Stomach smooth muscle (tissue), 2 donors: ENCODE measurements around the gene FAM3C.
A peak's percentile ranks its signal among the peaks of the same experiment; 100 is the strongest.

ENCODE experiments used
- H3K27ac ChIP-seq: one replicate; pipeline ENCODE4 v1.7.0; 2013; ENCODE audit warnings: mild to moderate bottlenecking, low read length, inconsistent platforms
- H3K27me3 ChIP-seq, 2 donors: one replicate each; pipeline ENCODE4 v1.7.0; 2013; ENCODE audit warnings: low read length in 2 of 2; ENCODE audit not compliant: insufficient read depth in 2 of 2, control insufficient read depth in 1 of 2
- H3K36me3 ChIP-seq, 2 donors: one replicate each; pipeline ENCODE4 v1.7.0; 2013; ENCODE audit warnings: low read length in 2 of 2; ENCODE audit not compliant: control insufficient read depth in 2 of 2, insufficient read depth in 2 of 2
- H3K4me1 ChIP-seq: one replicate; pipeline ENCODE4 v1.7.0; 2013; ENCODE audit warnings: low read length; ENCODE audit not compliant: control insufficient read depth, insufficient read depth
- H3K4me3 ChIP-seq, 2 donors: one replicate each; pipeline ENCODE4 v1.7.0; 2013; ENCODE audit warnings: low read length in 2 of 2
- H3K9ac ChIP-seq, 2 donors: one replicate each; pipeline ENCODE4 v1.7.0; 2013; ENCODE audit warnings: low read length in 2 of 2, mild to moderate bottlenecking in 1 of 2
- H3K9me3 ChIP-seq, 2 donors: one replicate each; pipeline ENCODE4 v1.7.0; 2013; ENCODE audit warnings: low read length in 2 of 2; ENCODE audit not compliant: control insufficient read depth in 2 of 2
- donor health status: healthy.
- donor health status: Pancreatic carcinoma.

The FAM3C gene

GRCh38 chr7:121410829-121411596 lies 14.9 kb upstream of the FAM3C start:
- Histone ChIP-seq H3K36me3 (no peaks in the 10 kb centered on the region), H3K27ac (no peak overlapping the region), H3K4me1 (no peaks in the 10 kb centered on the region), H3K9me3 (no peaks in the 10 kb centered on the region), H3K9ac (no peak overlapping the region), H3K27me3 (no peaks in the 10 kb centered on the region), H3K4me3 (no peak overlapping the region)

DNA sequence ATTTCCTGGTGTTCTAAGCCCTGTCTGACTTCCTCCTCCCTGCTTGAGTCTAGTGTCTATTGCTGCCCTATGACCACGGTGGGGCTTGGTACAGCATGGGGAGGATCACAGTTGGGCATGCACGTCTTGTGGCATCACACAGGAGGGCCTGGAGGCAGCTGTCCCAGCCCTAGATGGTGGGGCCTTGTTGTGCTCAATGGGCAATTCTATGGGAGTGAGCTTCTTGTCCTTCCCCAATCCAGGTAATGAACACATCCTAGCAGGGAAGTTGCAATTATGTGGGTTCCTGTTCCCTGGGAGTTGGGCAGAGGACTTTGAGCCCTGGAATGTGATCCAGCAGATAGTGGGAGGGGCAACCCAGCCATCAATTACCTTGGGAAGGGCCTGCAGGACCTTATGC lies 10.8 kb upstream of the FAM3C start:
- Histone ChIP-seq H3K4me3 (no peak overlapping the region), H3K27ac (no peak overlapping the region), H3K36me3 (no peaks in the 10 kb centered on the region), H3K9ac (no peak overlapping the region), H3K4me1 (no peaks in the 10 kb centered on the region), H3K27me3 (no peaks in the 10 kb centered on the region), H3K9me3 (no peaks in the 10 kb centered on the region)

GRCh38 chr7:121406461-121406860 lies 10.4 kb upstream of the FAM3C start:
- no peaks in the 10 kb centered on the region for H3K9me3 ChIP-seq
- H3K27ac ChIP-seq: no peak overlapping the region
- H3K9ac ChIP-seq: no peak overlapping the region
- no peak overlapping the region for H3K4me3 ChIP-seq
- H3K36me3 ChIP-seq: no peaks in the 10 kb centered on the region
- H3K4me1 ChIP-seq: no peaks in the 10 kb centered on the region
- H3K27me3 ChIP-seq: no peaks in the 10 kb centered on the region

- Histone ChIP-seq H3K9me3 (no peaks in the 10 kb centered on the region), H3K9ac (no peak overlapping the region), H3K4me3 (no peak overlapping the region), H3K27me3 (no peaks in the 10 kb centered on the region), H3K36me3 (no peaks in the 10 kb centered on the region), H3K4me1 (no peaks in the 10 kb centered on the region), H3K27ac (no peak overlapping the region)
Observed at GRCh38 chr7:121404348-121404747, 8.2 kb upstream of the FAM3C start.

DNA sequence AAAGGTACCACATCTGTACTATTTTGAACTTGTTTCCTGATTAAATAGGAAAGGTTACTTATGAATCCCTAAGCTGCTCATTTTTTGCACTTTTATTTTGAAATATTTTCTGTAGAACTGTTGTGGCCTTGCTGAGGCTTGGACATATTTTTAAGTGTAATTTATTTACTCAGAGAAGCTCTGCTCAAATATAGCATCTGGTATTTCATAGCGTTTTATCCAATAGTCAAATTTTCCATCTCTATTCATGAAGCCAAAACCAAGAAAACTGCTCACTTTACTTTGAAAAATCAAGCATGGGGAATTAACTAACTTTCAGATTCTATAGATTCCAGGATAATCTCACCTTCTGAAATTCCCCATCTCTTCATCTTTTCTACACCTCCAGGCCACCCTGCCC lies 6.6 kb upstream of the FAM3C start:
- no peak overlapping the region for H3K4me3 ChIP-seq
- no peaks in the 10 kb centered on the region for H3K4me1 ChIP-seq
- H3K27me3 ChIP-seq: no peaks in the 10 kb centered on the region
- H3K9ac ChIP-seq: no peak overlapping the region
- no peaks in the 10 kb centered on the region for H3K36me3 ChIP-seq
- H3K9me3 ChIP-seq: no peaks in the 10 kb centered on the region
- H3K27ac ChIP-seq: no peak overlapping the region

GRCh38 chr7:121401896-121402295 lies 5.8 kb upstream of the FAM3C start:
- Histone ChIP-seq H3K9me3 (no peaks in the 10 kb centered on the region), H3K36me3 (no peaks in the 10 kb centered on the region), H3K9ac (no peak overlapping the region), H3K27ac (no peak overlapping the region), H3K4me3 (no peak overlapping the region), H3K4me1 (no peaks in the 10 kb centered on the region), H3K27me3 (no peaks in the 10 kb centered on the region)

DNA sequence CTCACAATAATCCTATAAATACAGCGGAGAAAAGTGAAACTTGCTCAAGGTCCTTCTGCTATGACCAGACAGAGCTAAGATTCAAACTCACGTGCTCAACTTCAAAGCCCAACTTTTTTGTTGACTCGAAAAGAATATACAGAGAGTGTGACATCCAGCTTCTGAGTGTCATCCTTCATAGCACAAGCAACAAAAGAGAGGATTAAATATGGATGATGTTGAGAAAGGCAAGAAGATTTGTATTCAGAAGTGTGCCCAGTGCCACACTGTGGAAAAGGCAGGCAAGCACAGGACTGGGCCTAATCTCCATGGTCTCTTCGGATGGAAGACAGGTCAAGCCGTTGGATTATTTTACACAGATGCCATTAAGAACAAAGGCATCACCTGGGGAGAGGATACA lies 2.1 kb upstream of the FAM3C start:
- H3K27ac ChIP-seq: no peak overlapping the region
- no peaks in the 10 kb centered on the region for H3K36me3 ChIP-seq
- H3K9ac ChIP-seq: no peak overlapping the region
- no peaks in the 10 kb centered on the region for H3K27me3 ChIP-seq
- H3K4me1 ChIP-seq: no peaks in the 10 kb centered on the region
- no peaks in the 10 kb centered on the region for H3K9me3 ChIP-seq
- H3K4me3 ChIP-seq: no peak overlapping the region

- no peak overlapping the region for H3K4me3 ChIP-seq
- H3K9ac ChIP-seq: no peak overlapping the region
- H3K27me3 ChIP-seq: no peaks in the 10 kb centered on the region
- no peaks in the 10 kb centered on the region for H3K36me3 ChIP-seq
- H3K4me1 ChIP-seq: no peaks in the 10 kb centered on the region
- no peak overlapping the region for H3K27ac ChIP-seq
- H3K9me3 ChIP-seq: no peaks in the 10 kb centered on the region
Observed at GRCh38 chr7:121397822-121398221, 1.7 kb upstream of the FAM3C start.

DNA sequence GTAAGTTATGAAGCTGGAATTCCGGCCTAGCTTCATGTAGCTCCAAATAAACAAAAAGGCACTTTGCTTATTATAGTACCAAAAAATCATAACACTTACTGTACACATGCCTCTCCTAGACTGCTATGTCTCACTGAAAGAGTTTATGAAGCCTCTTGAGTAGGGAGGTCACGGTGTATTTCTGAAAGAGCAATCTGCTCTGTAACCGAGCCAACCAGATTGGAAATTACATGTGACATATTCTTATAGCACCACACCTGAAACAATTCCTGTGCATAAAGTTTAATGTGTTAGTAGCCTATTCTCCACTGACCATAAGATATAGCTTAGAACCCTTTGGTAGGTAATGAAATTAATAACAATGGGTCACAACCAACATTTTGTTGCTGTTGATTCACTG lies 1.3 kb upstream of the FAM3C start:
- H3K4me3 ChIP-seq: no peak overlapping the region
- no peaks in the 10 kb centered on the region for H3K9me3 ChIP-seq

GRCh38 chr7:121395494-121395960 lies 581 bp downstream of the FAM3C start:
- Histone ChIP-seq H3K4me1 (no peaks in the 10 kb centered on the region), H3K4me3 (peak overlapping the region; percentile 85 to 93), H3K27me3 (no peaks in the 10 kb centered on the region), H3K36me3 (no peaks in the 10 kb centered on the region), H3K9me3 (no peaks in the 10 kb centered on the region), H3K9ac (peak overlapping the region; percentile 66 to 83), H3K27ac (no peak overlapping the region)

More for the DNA sequence above, 1.3 kb upstream of the FAM3C start:
- no peak overlapping the region for H3K9ac ChIP-seq
- no peak overlapping the region for H3K27ac ChIP-seq
- no peaks in the 10 kb centered on the region for H3K4me1 ChIP-seq
- H3K36me3 ChIP-seq: no peaks in the 10 kb centered on the region
- H3K27me3 ChIP-seq: no peaks in the 10 kb centered on the region

DNA sequence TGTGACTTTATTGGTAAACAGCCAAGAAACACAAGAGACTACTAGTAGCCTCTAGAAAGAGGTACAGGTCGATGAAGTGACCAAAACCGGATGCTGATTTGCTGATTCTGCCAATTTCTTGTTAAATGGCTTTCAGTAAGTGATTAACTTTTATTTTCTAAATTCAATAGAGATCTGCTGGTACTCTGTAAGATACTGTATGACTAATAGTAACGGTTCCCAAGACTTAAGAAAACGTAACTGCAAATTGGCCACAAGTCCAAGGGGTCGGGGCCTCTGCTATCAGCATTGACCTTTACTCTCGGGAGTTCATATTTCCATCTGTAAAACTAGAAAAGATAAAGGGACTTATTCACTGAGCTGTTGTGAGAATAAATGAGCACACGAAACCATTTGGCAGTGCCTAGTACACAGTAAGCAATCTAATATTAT lies 1.4 kb downstream of the FAM3C start:
- Histone ChIP-seq H3K36me3 (no peaks in the 10 kb centered on the region), H3K27ac (no peak overlapping the region), H3K4me1 (no peaks in the 10 kb centered on the region), H3K9me3 (no peaks in the 10 kb centered on the region), H3K9ac (no peak overlapping the region), H3K27me3 (no peaks in the 10 kb centered on the region), H3K4me3 (peak overlapping the region in 1 of 2 donors; percentile 9)
